ENCODE data around the gene C12orf50. TPM values are rescaled to one million over a fixed set of nuclear protein-coding genes. Genes with fewer than 3 reads are reported as not detected.

Gene C12orf50
- total and polyA plus RNA-seq, 7 experiments from 2014 or later: 0.11 to 0.16 (median 0.12) TPM; not detected in 4

GRCh38 chr12:88056571-88056970 lies 27.4 kb upstream of the C12orf50 start:
- Histone ChIP-seq H3K9me3 (ENCODE audit: control insufficient read depth in 2 of 3, low read length in 3 of 3) (no peaks in the 10 kb centered on the region), H3K4me1 (ENCODE audit: control insufficient read depth in 2 of 2, insufficient read depth in 2 of 2, low read length in 2 of 2) (no peaks in the 10 kb centered on the region), H3K27ac (ENCODE audit: low read depth, low read length) (no peak overlapping the region), H3K36me3 (ENCODE audit: control insufficient read depth in 2 of 3, insufficient read depth in 3 of 3, low read length in 3 of 3) (peaks cover 0 to 36% (median 0%) of the 10 kb centered on the region in 3 experiments), H3K4me3 (ENCODE audit: low read length) (no peak overlapping the region), H3K27me3 (ENCODE audit: control insufficient read depth in 2 of 2, insufficient read depth in 2 of 2, low read length in 2 of 2) (no peaks in the 10 kb centered on the region)
- H3K27ac Mint-ChIP-seq: peak overlapping the region in 6 of 9 donors; percentile 3 to 42 (median 31)
- no peaks in the 10 kb centered on the region for H3K4me1 Mint-ChIP-seq
- intact Hi-C loops (cut with micrococcal nuclease): no loop called here
- POLR2A ChIA-PET: no interaction called here
- CTCF ChIA-PET: no interaction called here
- H3K36me3 Mint-ChIP-seq: peaks cover 6 to 40% (median 16%) of the 10 kb centered on the region in 5 donors
- H3K4me3 Mint-ChIP-seq: no peak overlapping the region
- no peaks in the 10 kb centered on the region for H3K9me3 Mint-ChIP-seq
- DNase-seq: no peak
- ATAC-seq: no peak
- no peaks in the 10 kb centered on the region for H3K27me3 Mint-ChIP-seq

GRCh38 chr12:88052686-88053085 lies 23.5 kb upstream of the C12orf50 start:
- peaks cover 0 to 36% (median 1%) of the 10 kb centered on the region in 3 experiments for H3K36me3 ChIP-seq (ENCODE audit: control insufficient read depth in 2 of 3, insufficient read depth in 3 of 3, low read length in 3 of 3)
- CTCF ChIA-PET: no interaction called here
- no peak overlapping the region for H3K4me3 ChIP-seq (ENCODE audit: low read length)
- intact Hi-C loops (cut with micrococcal nuclease): loop anchor here (2.0 to 5.0 kb wide), 2 partner anchors 35 to 204 kb away; no protein-coding TSS in a partner anchor
- Mint-ChIP-seq H3K4me1 (no peaks in the 10 kb centered on the region), H3K4me3 (no peak overlapping the region), H3K36me3 (peaks cover 5 to 25% (median 15%) of the 10 kb centered on the region in 5 donors), H3K9me3 (no peaks in the 10 kb centered on the region), H3K27me3 (no peaks in the 10 kb centered on the region), H3K27ac (peak overlapping the region in 2 of 9 donors; percentile 4 to 14)
- no peak overlapping the region for H3K27ac ChIP-seq (ENCODE audit: low read depth, low read length)
- no peaks in the 10 kb centered on the region for H3K9me3 ChIP-seq (ENCODE audit: control insufficient read depth in 2 of 3, low read length in 3 of 3)
- no peaks in the 10 kb centered on the region for H3K4me1 ChIP-seq (ENCODE audit: control insufficient read depth in 2 of 2, insufficient read depth in 2 of 2, low read length in 2 of 2)
- POLR2A ChIA-PET: no interaction called here
- no peaks in the 10 kb centered on the region for H3K27me3 ChIP-seq (ENCODE audit: control insufficient read depth in 2 of 2, insufficient read depth in 2 of 2, low read length in 2 of 2)
- DNase-seq (peak in 1 of 9 donors; percentile 17), ATAC-seq (no peak)

- Mint-ChIP-seq H3K27me3 (no peaks in the 10 kb centered on the region), H3K36me3 (peaks cover 18 to 35% (median 26%) of the 10 kb centered on the region in 5 donors), H3K4me1 (peaks cover 4 to 32% (median 25%) of the 10 kb centered on the region in 7 donors), H3K9me3 (no peaks in the 10 kb centered on the region), H3K27ac (no peak overlapping the region), H3K4me3 (no peak overlapping the region)
- ATAC-seq: no peak
- CTCF ChIA-PET: no interaction called here
- intact Hi-C loops (cut with micrococcal nuclease): no loop called here
- Histone ChIP-seq H3K4me3 (ENCODE audit: low read length) (no peak overlapping the region), H3K9me3 (ENCODE audit: control insufficient read depth in 2 of 3, low read length in 3 of 3) (no peaks in the 10 kb centered on the region), H3K4me1 (ENCODE audit: control insufficient read depth in 2 of 2, insufficient read depth in 2 of 2, low read length in 2 of 2) (no peaks in the 10 kb centered on the region), H3K27ac (ENCODE audit: low read depth, low read length) (no peak overlapping the region), H3K36me3 (ENCODE audit: control insufficient read depth in 2 of 3, insufficient read depth in 3 of 3, low read length in 3 of 3) (peaks cover 18 to 42% (median 19%) of the 10 kb centered on the region in 3 experiments), H3K27me3 (ENCODE audit: control insufficient read depth in 2 of 2, insufficient read depth in 2 of 2, low read length in 2 of 2) (no peaks in the 10 kb centered on the region)
- DNase-seq: no peak
- POLR2A ChIA-PET: no interaction called here
Observed at GRCh38 chr12:88044035-88044434, 14.8 kb upstream of the C12orf50 start.

- H3K4me1 Mint-ChIP-seq: peaks cover 22 to 82% (median 63%) of the 10 kb centered on the region in 7 donors
- intact Hi-C loops (cut with micrococcal nuclease): no loop called here
- peak overlapping the region in 3 of 10 donors; percentile 26 to 96 (median 44) for H3K4me3 Mint-ChIP-seq
- peak overlapping the region in 4 of 9 donors; percentile 6 to 45 (median 22) for H3K27ac Mint-ChIP-seq
- CTCF ChIA-PET: no interaction called here
- ATAC-seq (no peak), DNase-seq (no peak)
- POLR2A ChIA-PET: no interaction called here
- peaks cover 14 to 19% of the 10 kb centered on the region in 2 donors for H3K4me1 ChIP-seq (ENCODE audit: control insufficient read depth in 2 of 2, insufficient read depth in 2 of 2, low read length in 2 of 2)
- H3K27me3 Mint-ChIP-seq: no peaks in the 10 kb centered on the region
- H3K27me3 ChIP-seq (ENCODE audit: control insufficient read depth in 2 of 2, insufficient read depth in 2 of 2, low read length in 2 of 2): no peaks in the 10 kb centered on the region
- H3K36me3 ChIP-seq (ENCODE audit: control insufficient read depth in 2 of 3, insufficient read depth in 3 of 3, low read length in 3 of 3): peaks cover 0 to 4% (median 0%) of the 10 kb centered on the region in 3 experiments
- H3K27ac ChIP-seq (ENCODE audit: low read depth, low read length): no peak overlapping the region
- no peaks in the 10 kb centered on the region for H3K9me3 ChIP-seq (ENCODE audit: control insufficient read depth in 2 of 3, low read length in 3 of 3)
- H3K9me3 Mint-ChIP-seq: no peaks in the 10 kb centered on the region
- no peak overlapping the region for H3K4me3 ChIP-seq (ENCODE audit: low read length)
- peaks cover 0 to 9% (median 0%) of the 10 kb centered on the region in 5 donors for H3K36me3 Mint-ChIP-seq
Observed at GRCh38 chr12:88037770-88038169, 8.6 kb upstream of the C12orf50 start.

- no peaks in the 10 kb centered on the region for H3K27me3 Mint-ChIP-seq
- ChIA-PET CTCF (no interaction called here), POLR2A (interaction anchor here (0.6 to 2.7 kb wide), 2 partner anchors 106 to 1252 kb away, joined by 3 to 14 read pairs; partner anchors contain the start of genes CEP290 and TMTC3)
- Histone ChIP-seq H3K4me3 (ENCODE audit: low read length) (peak overlapping the region; percentile 89), H3K4me1 (ENCODE audit: control insufficient read depth in 2 of 2, insufficient read depth in 2 of 2, low read length in 2 of 2) (peaks cover 14 to 19% of the 10 kb centered on the region in 2 donors), H3K27me3 (ENCODE audit: control insufficient read depth in 2 of 2, insufficient read depth in 2 of 2, low read length in 2 of 2) (no peaks in the 10 kb centered on the region), H3K36me3 (ENCODE audit: control insufficient read depth in 2 of 3, insufficient read depth in 3 of 3, low read length in 3 of 3) (peaks cover 0 to 4% (median 0%) of the 10 kb centered on the region in 3 experiments), H3K27ac (ENCODE audit: low read depth, low read length) (no peak overlapping the region), H3K9me3 (ENCODE audit: control insufficient read depth in 2 of 3, low read length in 3 of 3) (no peaks in the 10 kb centered on the region)
- peaks cover 0 to 9% (median 0%) of the 10 kb centered on the region in 5 donors for H3K36me3 Mint-ChIP-seq
- ATAC-seq (no peak), DNase-seq (no peak)
- H3K4me1 Mint-ChIP-seq: peaks cover 22 to 73% (median 57%) of the 10 kb centered on the region in 7 donors
- peak overlapping the region in 8 of 9 donors; percentile 34 to 98 (median 80) for H3K27ac Mint-ChIP-seq
- peaks cover 0 to 3% (median 0%) of the 10 kb centered on the region in 11 donors for H3K9me3 Mint-ChIP-seq
- peak overlapping the region; percentile 92 to 99 (median 96) for H3K4me3 Mint-ChIP-seq
- intact Hi-C loops (cut with micrococcal nuclease): no loop called here
Observed at GRCh38 chr12:88036353-88036965, 7.3 kb upstream of the C12orf50 start.

GRCh38 chr12:88035907-88036289 lies 6.7 kb upstream of the C12orf50 start:
- Mint-ChIP-seq H3K9me3 (peaks cover 0 to 3% (median 0%) of the 10 kb centered on the region in 11 donors), H3K36me3 (peaks cover 0 to 6% (median 0%) of the 10 kb centered on the region in 5 donors), H3K4me3 (peak overlapping the region; percentile 92 to 99 (median 96)), H3K27ac (peak overlapping the region; percentile 34 to 98 (median 92)), H3K27me3 (no peaks in the 10 kb centered on the region), H3K4me1 (peaks cover 22 to 69% (median 54%) of the 10 kb centered on the region in 7 donors)
- ChIA-PET CTCF (no interaction called here), POLR2A (interaction anchor here (0.6 to 2.7 kb wide), 2 partner anchors 106 to 1253 kb away, joined by 3 to 14 read pairs; partner anchors contain the start of genes CEP290 and TMTC3)
- ATAC-seq (no peak), DNase-seq (peak in 1 of 9 donors; percentile 6)
- Histone ChIP-seq H3K27ac (ENCODE audit: low read depth, low read length) (peak overlapping the region; percentile 81), H3K36me3 (ENCODE audit: control insufficient read depth in 2 of 3, insufficient read depth in 3 of 3, low read length in 3 of 3) (peaks cover 0 to 4% (median 0%) of the 10 kb centered on the region in 3 experiments), H3K9me3 (ENCODE audit: control insufficient read depth in 2 of 3, low read length in 3 of 3) (no peaks in the 10 kb centered on the region), H3K4me3 (ENCODE audit: low read length) (peak overlapping the region; percentile 89), H3K27me3 (ENCODE audit: control insufficient read depth in 2 of 2, insufficient read depth in 2 of 2, low read length in 2 of 2) (no peaks in the 10 kb centered on the region), H3K4me1 (ENCODE audit: control insufficient read depth in 2 of 2, insufficient read depth in 2 of 2, low read length in 2 of 2) (peaks cover 14 to 19% of the 10 kb centered on the region in 2 donors)
- intact Hi-C loops (cut with micrococcal nuclease): loop anchor here (1.0 kb wide), 3 partner anchors 106 to 1673 kb away; partner anchors contain the start of genes CEP290 (in 2 of the 2), POC1B (in 2 of the 2) and TMTC3 (in 2 of the 2)
